H4 (cell line): ENCODE measurements around the gene DNASE1L3. TPM values are rescaled to one million over a fixed set of nuclear protein-coding genes. Genes with fewer than 3 reads are reported as not detected.

Experiments used
- DNase-seq: peaks from one replicate; pipeline ENCODE4 v3.0.0-alpha.2; 2015; ENCODE audit warnings: low spot score
- total RNA-seq: library from RNA; depleted of rRNA; stranded (reverse); fragments of >200 nt; shearing (Covaris generic); gene quantifications from 2 replicates; pipeline ENCODE4 v1.2.3, GENCODE V29; 2014; rRNA removed

Gene DNASE1L3
- total RNA-seq, 1 experiment from 2014 or later, result not detected

GRCh38 chr3:58161435-58162398 lies 49.1 kb downstream of the DNASE1L3 start:
- peak; percentile 90 for DNase-seq

GRCh38 chr3:58160399-58160798 lies 50.4 kb downstream of the DNASE1L3 start:
- DNase-seq, result no peak

- no peak for DNase-seq
Measured at GRCh38 chr3:58158442-58159153, 52.2 kb downstream of the DNASE1L3 start.

GRCh38 chr3:58157700-58158099 lies 53.1 kb downstream of the DNASE1L3 start:
- DNase-seq, result no peak

GRCh38 chr3:58155838-58156237 lies 54.9 kb downstream of the DNASE1L3 start:
- no peak for DNase-seq

GRCh38 chr3:58154626-58155449 lies 55.9 kb downstream of the DNASE1L3 start:
- no peak for DNase-seq

GRCh38 chr3:58153371-58153770 lies 57.4 kb downstream of the DNASE1L3 start:
- DNase-seq, result no peak

- no peak for DNase-seq
Measured at GRCh38 chr3:58152225-58153015, 58.4 kb downstream of the DNASE1L3 start.

GRCh38 chr3:58151637-58152036 lies 59.1 kb downstream of the DNASE1L3 start:
- DNase-seq, result no peak

GRCh38 chr3:58150810-58151199 lies 60.0 kb downstream of the DNASE1L3 start:
- DNase-seq, result no peak

GRCh38 chr3:58150130-58150809 lies 60.5 kb downstream of the DNASE1L3 start:
- DNase-seq, result no peak

- no peak for DNase-seq
Measured at GRCh38 chr3:58148049-58148448, 62.7 kb downstream of the DNASE1L3 start.

GRCh38 chr3:58144478-58145325 lies 66.1 kb downstream of the DNASE1L3 start:
- DNase-seq, result no peak

- DNase-seq, result no peak
Measured at GRCh38 chr3:58143417-58144055, 67.2 kb downstream of the DNASE1L3 start.

Other genes with a start within 250 kb of the DNASE1L3 start
- 47.2 and 57.1 TPM in 2 replicates for gene FLNB, start 202.6 kb downstream of the DNASE1L3 start, total RNA-seq
- 7.8 and 10.8 TPM in 2 replicates for gene ABHD6, start 26.8 kb upstream of the DNASE1L3 start, total RNA-seq
- gene RPP14, start 95.3 kb upstream of the DNASE1L3 start, total RNA-seq, result 6.2 and 12.0 TPM in 2 replicates
- 7.1 and 24.6 TPM in 2 replicates for gene HTD2, start 95.5 kb upstream of the DNASE1L3 start, total RNA-seq
- 41.7 and 48.8 TPM in 2 replicates for gene PXK, start 121.9 kb upstream of the DNASE1L3 start, total RNA-seq
- gene PDHB, start 222.9 kb upstream of the DNASE1L3 start, total RNA-seq, result 172 and 193 TPM in 2 replicates